SH-SY5Y (cell line): ENCODE results near the gene ABCD4.

ENCODE experiments used
- GATA2 ChIP-seq: IDR thresholded peaks from 2 replicates; pipeline ENCODE4 v1.6.1; 2011; ENCODE audit warnings: mild to moderate bottlenecking, low read depth, low read length
- GATA3 ChIP-seq: IDR thresholded peaks from 2 replicates; pipeline ENCODE4 v1.6.1; 2011; ENCODE audit warnings: low read depth, mild to moderate bottlenecking, low read length, moderate library complexity

GRCh38 chr14:74289801-74290200, 12.9 kb downstream of the ABCD4 start:
- TF ChIP-seq GATA3 (no peak), GATA2 (no peak)
